K562 (cell line): ENCODE data around the gene CAPZA1. TPM values are rescaled to one million over a fixed set of nuclear protein-coding genes. Genes with fewer than 3 reads are reported as not detected.

Source experiments
- MGA ChIP-seq: fragments of 450-650 bp; IDR thresholded peaks from 2 replicates; pipeline ENCODE4 v1.6.1; 2016; ENCODE audit warnings: mild to moderate bottlenecking, moderate library complexity
- RAD21 ChIP-seq, 2 experiments: fragments of 250-450 bp in 1 of 2; fragments of 450-650 bp in 1 of 2; sonication (Bioruptor Pico) in 1 of 2; formaldehyde crosslinking in 1 of 2; IDR thresholded peaks in 1 of 2; conservative IDR thresholded peaks in 1 of 2; 2 replicates each; pipeline versions ENCODE4 v1.4.0 to v1.8.0; 2020 to 2022; ENCODE audit warnings: mild to moderate bottlenecking in 2 of 2, moderate library complexity in 1 of 2
- RBFOX2 ChIP-seq: fragments of 200-400 bp; formaldehyde crosslinking; IDR thresholded peaks from 2 replicates; pipeline ENCODE4 v1.6.1; 2017; ENCODE audit warnings: low read depth, mild to moderate bottlenecking, low read length, moderate library complexity
- SMC3 ChIP-seq: conservative IDR thresholded peaks from 2 replicates; pipeline ENCODE4 v1.6.1; 2011; ENCODE audit warnings: low read depth, low read length, improper control_type of control experiment; ENCODE audit not compliant: insufficient read depth
- SPI1 ChIP-seq: IDR thresholded peaks from 2 replicates; pipeline ENCODE4 v1.6.1; 2011; ENCODE audit warnings: low read depth, low read length, control low read depth, borderline replicate concordance
- polyA plus RNA-seq, 8 experiments: library from polyadenylated mRNA; depleted of rRNA in 4 of 8; stranded (reverse) in 5 of 8; unstranded in 3 of 8; fragments of >200 nt; fragmentation: Nextera tagmentation in 2 of 8; fragmentation: Illumina TruSeq in 1 of 8; extraction: Ambion mirVana in 2 of 8; extraction: Trizol in 1 of 8; gene quantifications; 2 replicates each; pipeline versions ENCODE4 v1.2.1 to v1.2.3, GENCODE V29; 2011 to 2014; ENCODE audit warnings: inconsistent platforms in 1 of 8, missing spikeins in 1 of 8
- total RNA-seq, 7 experiments: library from RNA; depleted of rRNA in 6 of 7; stranded (reverse); fragments of >200 nt in 6 of 7; fragmentation: Illumina TruSeq in 2 of 7; extraction: Trizol in 2 of 7; gene quantifications; 2 replicates each; pipeline versions ENCODE4 v1.2.1 to v1.2.3, GENCODE V29; 2011 to 2021; ENCODE audit warnings: low replicate concordance in 1 of 7
- TF ChIP-seq, protein P1 (sequence below), 2 experiments: fragments of 450-650 bp in 1 of 2; sonication (generic) in 1 of 2; formaldehyde crosslinking in 1 of 2; IDR thresholded peaks in 1 of 2; conservative IDR thresholded peaks in 1 of 2; 2 replicates each; pipeline versions ENCODE4 v1.6.1 to v1.8.1; 2016 to 2023; ENCODE audit warnings: mild to moderate bottlenecking in 2 of 2, moderate library complexity in 2 of 2, inconsistent platforms in 1 of 2, missing genetic modification reagents in 1 of 2

The CAPZA1 gene
- total and polyA plus RNA-seq, 9 of the 15 experiments (the other 6 are each of a cell fraction or from before 2014, with no cell fraction given): 237 to 1,020 (median 306) TPM

DNA sequence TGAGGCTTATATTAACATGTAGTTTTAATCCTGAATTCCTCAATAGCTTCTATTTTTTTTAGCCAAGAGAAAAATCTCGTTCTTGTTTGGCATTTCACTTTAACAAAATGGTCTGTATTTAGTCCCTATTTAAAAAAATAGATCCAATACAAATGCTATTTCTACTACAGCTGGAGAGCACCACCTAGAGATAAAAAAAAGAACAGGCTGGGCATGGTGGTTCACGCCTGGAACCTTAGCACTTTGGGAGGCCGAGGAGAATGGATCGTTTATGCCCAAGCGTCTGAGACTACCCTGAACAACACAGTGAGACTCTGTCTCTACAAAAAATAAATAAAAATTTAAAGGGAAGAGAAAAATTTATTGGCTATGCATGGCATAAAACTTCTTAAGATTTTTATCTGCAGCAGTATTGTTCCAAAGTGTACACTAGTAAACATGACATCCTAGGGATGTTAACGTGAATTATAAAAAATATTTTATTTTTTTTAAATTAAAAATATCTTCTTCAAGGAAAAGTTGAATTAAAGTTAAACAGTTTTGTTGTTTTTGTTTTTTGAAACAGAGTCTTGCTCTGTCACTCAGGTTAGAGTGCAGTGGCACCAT lies 5.1 kb upstream of the CAPZA1 start (continued):
- TF ChIP-seq SMC3: 0 out of 2 replicates have a peak, but pooled peaks have one; percentile 25
- peak; percentile 54 to 76 for TF ChIP-seq RAD21 (CRISPR knock-in tag; conservative IDR thresholded peaks at IDR 0.05 in 1 of 2, IDR thresholded peaks at IDR 0.05 in 1 of 2)
- no peak for TF ChIP-seq RBFOX2
- TF ChIP-seq, protein P1, sequence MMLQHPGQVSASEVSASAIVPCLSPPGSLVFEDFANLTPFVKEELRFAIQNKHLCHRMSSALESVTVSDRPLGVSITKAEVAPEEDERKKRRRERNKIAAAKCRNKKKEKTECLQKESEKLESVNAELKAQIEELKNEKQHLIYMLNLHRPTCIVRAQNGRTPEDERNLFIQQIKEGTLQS (IDR thresholded peaks at IDR 0.05): no peak
- TF ChIP-seq, protein P1 (CRISPR knock-in tag; conservative IDR thresholded peaks at IDR 0.05): 0 out of 2 replicates have a peak, but pooled peaks have one; percentile 14
- no peak for TF ChIP-seq MGA
- no peak for TF ChIP-seq SPI1
